ENCODE data around the gene TMTC2. TPM values are rescaled to one million over a fixed set of nuclear protein-coding genes. Genes with fewer than 3 reads are reported as not detected.
A peak's percentile ranks its signal among the peaks of the same experiment; 100 is the strongest.

TMTC2 gene
- polyA plus RNA-seq, 1 experiment, result 1.6 TPM

GRCh38 chr12:82682326-82682725 lies 4.4 kb upstream of the TMTC2 start:
- Histone ChIP-seq H3K9me3 (ENCODE audit: control insufficient read depth, insufficient read depth, low read length) (no peaks in the 10 kb centered on the region; the same call in 1 of the 2 replicates), H3K4me3 (ENCODE audit: low read depth, low read length) (no peak overlapping the region), H3K27ac (ENCODE audit: low read depth, low read length) (no peak overlapping the region), H3K27me3 (ENCODE audit: control insufficient read depth, insufficient read depth, low read length) (no peaks in the 10 kb centered on the region)
- no peak for DNase-seq (ENCODE audit: low read depth, low spot score)
- CTCF ChIA-PET, result no interaction called here
- no peak for TF ChIP-seq CTCF (IDR thresholded peaks at IDR 0.05; ENCODE audit: low read depth, low read length)
- POLR2A ChIA-PET, result no interaction called here

- Histone ChIP-seq H3K27ac (ENCODE audit: low read depth, low read length) (no peak overlapping the region), H3K27me3 (ENCODE audit: control insufficient read depth, insufficient read depth, low read length) (no peaks in the 10 kb centered on the region), H3K4me3 (ENCODE audit: low read depth, low read length) (no peak overlapping the region), H3K9me3 (ENCODE audit: control insufficient read depth, insufficient read depth, low read length) (no peaks in the 10 kb centered on the region; the same call in 1 of the 2 replicates)
- ChIA-PET CTCF (no interaction called here), POLR2A (no interaction called here)
- DNase-seq (ENCODE audit: low read depth, low spot score), result no peak
- TF ChIP-seq CTCF (IDR thresholded peaks at IDR 0.05; ENCODE audit: low read depth, low read length), result no peak
Measured at GRCh38 chr12:82682851-82683261, 3.9 kb upstream of the TMTC2 start.

GRCh38 chr12:82685790-82686167 lies 927 bp upstream of the TMTC2 start:
- POLR2A ChIA-PET, result interaction anchor here (2.2 kb wide), 1 partner anchor 328 kb away, joined by 8 read pairs; the partner anchor contains the start of genes CCDC59 and METTL25
- no peaks in the 10 kb centered on the region; the same call in 1 of the 2 replicates for H3K9me3 ChIP-seq (ENCODE audit: control insufficient read depth, insufficient read depth, low read length)
- peak overlapping the region; percentile 91 for H3K4me3 ChIP-seq (ENCODE audit: low read depth, low read length)
- peak; percentile 81 for TF ChIP-seq CTCF (IDR thresholded peaks at IDR 0.05; ENCODE audit: low read depth, low read length)
- H3K27ac ChIP-seq (ENCODE audit: low read depth, low read length), result no peak overlapping the region
- CTCF ChIA-PET, result interaction anchor here (0.6 to 2.9 kb wide), 30 partner anchors 8 to 1822 kb away, joined by 3 to 33 read pairs (median 3); partner anchors contain the start of genes CCDC59 and METTL25
- H3K27me3 ChIP-seq (ENCODE audit: control insufficient read depth, insufficient read depth, low read length), result no peaks in the 10 kb centered on the region
- DNase-seq (ENCODE audit: low read depth, low spot score), result peak; percentile 71

- Histone ChIP-seq H3K27ac (ENCODE audit: low read depth, low read length) (no peak overlapping the region), H3K4me3 (ENCODE audit: low read depth, low read length) (peak overlapping the region; percentile 91), H3K27me3 (ENCODE audit: control insufficient read depth, insufficient read depth, low read length) (no peaks in the 10 kb centered on the region), H3K9me3 (ENCODE audit: control insufficient read depth, insufficient read depth, low read length) (no peaks in the 10 kb centered on the region; the same call in 1 of the 2 replicates)
- CTCF ChIA-PET, result interaction anchor here (1.0 to 2.9 kb wide), 5 partner anchors 10 to 1816 kb away, joined by 3 to 33 read pairs (median 20); no protein-coding TSS in a partner anchor
- DNase-seq (ENCODE audit: low read depth, low spot score), result no peak
- TF ChIP-seq CTCF (IDR thresholded peaks at IDR 0.05; ENCODE audit: low read depth, low read length), result no peak
- POLR2A ChIA-PET, result interaction anchor here (2.2 kb wide), 1 partner anchor 329 kb away, joined by 8 read pairs; the partner anchor contains the start of genes CCDC59 and METTL25
Measured at GRCh38 chr12:82687021-82688011, 610 bp downstream of the TMTC2 start.

GRCh38 chr12:82688035-82688501 lies 1.4 kb downstream of the TMTC2 start:
- no peak for DNase-seq (ENCODE audit: low read depth, low spot score)
- Histone ChIP-seq H3K27me3 (ENCODE audit: control insufficient read depth, insufficient read depth, low read length) (no peaks in the 10 kb centered on the region), H3K27ac (ENCODE audit: low read depth, low read length) (no peak overlapping the region), H3K9me3 (ENCODE audit: control insufficient read depth, insufficient read depth, low read length) (no peaks in the 10 kb centered on the region; the same call in 1 of the 2 replicates), H3K4me3 (ENCODE audit: low read depth, low read length) (peak overlapping the region; percentile 91)
- CTCF ChIA-PET, result no interaction called here
- peak; percentile 11; the same call in 1 of the 2 replicates for TF ChIP-seq CTCF (IDR thresholded peaks at IDR 0.05; ENCODE audit: low read depth, low read length)
- POLR2A ChIA-PET, result no interaction called here
